Measurements from ENCODE around the gene FEZF2. TPM values are rescaled to one million over a fixed set of nuclear protein-coding genes. Genes with fewer than 3 reads are reported as not detected.
A peak's percentile ranks its signal among the peaks of the same experiment; 100 is the strongest.

FEZF2 gene
- total and polyA plus RNA-seq, 2 experiments from 2014 or later = not detected

DNA sequence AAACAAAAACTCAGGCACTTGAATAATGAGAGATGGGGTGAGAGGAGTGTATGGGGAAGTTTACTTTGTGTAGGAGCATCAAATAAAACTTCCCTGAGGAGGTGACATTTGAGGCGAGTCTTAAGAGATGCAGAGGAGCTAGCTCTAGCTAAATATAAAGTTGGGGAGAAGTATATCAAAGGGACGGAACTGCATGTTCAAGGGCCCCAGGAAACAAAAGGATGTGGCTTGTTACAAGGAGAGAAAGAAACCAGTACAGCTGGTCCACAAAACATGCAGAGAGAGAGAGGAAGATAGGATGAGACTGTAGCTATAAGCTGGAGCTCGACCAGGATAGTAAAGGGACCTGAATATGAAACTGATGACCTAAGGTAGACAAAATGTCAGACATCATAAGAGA is 17.6 kb downstream of the FEZF2 start:
- H4K20me1 ChIP-seq (ENCODE audit: insufficient read depth, poor library complexity, severe bottlenecking) = no peaks in the 10 kb centered on the region
- no peaks in the 10 kb centered on the region for H3K9me2 ChIP-seq (replicated peaks; ENCODE audit: insufficient read depth)
- H2AFZ ChIP-seq = no peak overlapping the region
- WGBS (ENCODE audit: low lambda C conversion rate, missing lambda C conversion rate) = 85% methylated on average over 3 of the region's 3 CpGs
- H3K9me3 ChIP-seq (ENCODE audit: low read depth) = no peaks in the 10 kb centered on the region
- H3K4me3 ChIP-seq = no peak overlapping the region
- DNase-seq (ENCODE audit: low spot score) = no peak
- H3K27ac ChIP-seq = no peak overlapping the region
- H3K36me3 ChIP-seq (replicated peaks; ENCODE audit: insufficient read depth, low read depth) = no peaks in the 10 kb centered on the region
- H3K79me2 ChIP-seq = no peaks in the 10 kb centered on the region
- TF ChIP-seq, protein P1, sequence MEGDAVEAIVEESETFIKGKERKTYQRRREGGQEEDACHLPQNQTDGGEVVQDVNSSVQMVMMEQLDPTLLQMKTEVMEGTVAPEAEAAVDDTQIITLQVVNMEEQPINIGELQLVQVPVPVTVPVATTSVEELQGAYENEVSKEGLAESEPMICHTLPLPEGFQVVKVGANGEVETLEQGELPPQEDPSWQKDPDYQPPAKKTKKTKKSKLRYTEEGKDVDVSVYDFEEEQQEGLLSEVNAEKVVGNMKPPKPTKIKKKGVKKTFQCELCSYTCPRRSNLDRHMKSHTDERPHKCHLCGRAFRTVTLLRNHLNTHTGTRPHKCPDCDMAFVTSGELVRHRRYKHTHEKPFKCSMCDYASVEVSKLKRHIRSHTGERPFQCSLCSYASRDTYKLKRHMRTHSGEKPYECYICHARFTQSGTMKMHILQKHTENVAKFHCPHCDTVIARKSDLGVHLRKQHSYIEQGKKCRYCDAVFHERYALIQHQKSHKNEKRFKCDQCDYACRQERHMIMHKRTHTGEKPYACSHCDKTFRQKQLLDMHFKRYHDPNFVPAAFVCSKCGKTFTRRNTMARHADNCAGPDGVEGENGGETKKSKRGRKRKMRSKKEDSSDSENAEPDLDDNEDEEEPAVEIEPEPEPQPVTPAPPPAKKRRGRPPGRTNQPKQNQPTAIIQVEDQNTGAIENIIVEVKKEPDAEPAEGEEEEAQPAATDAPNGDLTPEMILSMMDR (IDR thresholded peaks at IDR 0.05; ENCODE audit: poor library complexity) = no peak
- TF ChIP-seq EZH2phosphoT487 (IDR thresholded peaks at IDR 0.05; ENCODE audit: low read depth, severe bottlenecking, unreplicated experiment) (no peak), EZH2 (IDR thresholded peaks at IDR 0.05; ENCODE audit: borderline replicate concordance) (no peak)
- no peaks in the 10 kb centered on the region for H3K4me1 ChIP-seq (ENCODE audit: insufficient read depth)
- H3K27me3 ChIP-seq = peaks cover 53% of the 10 kb centered on the region
- no peak overlapping the region for H3K4me2 ChIP-seq

DNA sequence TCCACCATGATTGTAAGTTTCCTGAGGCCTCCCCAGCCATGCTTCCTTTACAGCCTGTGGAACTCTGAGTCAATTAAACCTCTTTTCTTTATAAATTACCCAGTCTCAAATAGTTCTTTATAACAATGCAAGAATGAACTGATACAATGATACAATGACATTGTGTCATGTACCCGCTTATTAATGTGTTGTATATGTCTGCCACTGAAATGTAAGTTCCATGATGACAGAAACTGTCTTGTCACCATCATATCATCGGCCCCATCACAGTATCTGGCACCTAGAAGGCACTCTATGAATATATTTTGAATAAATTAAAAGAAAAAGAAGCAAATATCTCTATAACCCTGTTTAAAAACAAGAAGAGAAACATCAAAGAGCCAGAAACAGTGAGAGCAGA is 29.6 kb downstream of the FEZF2 start:
- Histone ChIP-seq H3K4me1 (ENCODE audit: insufficient read depth) (no peaks in the 10 kb centered on the region), H3K9me3 (ENCODE audit: low read depth) (no peaks in the 10 kb centered on the region), H3K9me2 (replicated peaks; ENCODE audit: insufficient read depth) (no peaks in the 10 kb centered on the region), H3K27me3 (no peaks in the 10 kb centered on the region), H3K79me2 (no peaks in the 10 kb centered on the region), H3K4me3 (no peak overlapping the region), H4K20me1 (ENCODE audit: insufficient read depth, poor library complexity, severe bottlenecking) (no peaks in the 10 kb centered on the region), H3K4me2 (no peak overlapping the region), H3K36me3 (replicated peaks; ENCODE audit: insufficient read depth, low read depth) (no peaks in the 10 kb centered on the region), H3K27ac (no peak overlapping the region), H2AFZ (no peak overlapping the region)
- WGBS (ENCODE audit: low lambda C conversion rate, missing lambda C conversion rate) = 85% methylated on average over 2 of the region's 2 CpGs
- TF ChIP-seq, protein P1 (IDR thresholded peaks at IDR 0.05; ENCODE audit: poor library complexity) = no peak
- TF ChIP-seq EZH2phosphoT487 (IDR thresholded peaks at IDR 0.05; ENCODE audit: low read depth, severe bottlenecking, unreplicated experiment) = no peak
- no peak for TF ChIP-seq EZH2 (IDR thresholded peaks at IDR 0.05; ENCODE audit: borderline replicate concordance)
- DNase-seq (ENCODE audit: low spot score) = no peak

GRCh38 chr3:62335196-62335595 is 38.2 kb downstream of the FEZF2 start:
- Histone ChIP-seq H3K27me3 (peaks cover 9% of the 10 kb centered on the region), H3K9me3 (ENCODE audit: low read depth) (no peaks in the 10 kb centered on the region), H3K4me3 (no peak overlapping the region), H3K4me2 (no peak overlapping the region), H2AFZ (no peak overlapping the region), H3K9me2 (replicated peaks; ENCODE audit: insufficient read depth) (no peaks in the 10 kb centered on the region), H3K27ac (no peak overlapping the region), H3K36me3 (replicated peaks; ENCODE audit: insufficient read depth, low read depth) (no peaks in the 10 kb centered on the region), H3K4me1 (ENCODE audit: insufficient read depth) (no peaks in the 10 kb centered on the region), H4K20me1 (ENCODE audit: insufficient read depth, poor library complexity, severe bottlenecking) (no peaks in the 10 kb centered on the region), H3K79me2 (no peaks in the 10 kb centered on the region)
- TF ChIP-seq EZH2phosphoT487 (IDR thresholded peaks at IDR 0.05; ENCODE audit: low read depth, severe bottlenecking, unreplicated experiment) (no peak), EZH2 (IDR thresholded peaks at IDR 0.05; ENCODE audit: borderline replicate concordance) (no peak)
- TF ChIP-seq, protein P1 (IDR thresholded peaks at IDR 0.05; ENCODE audit: poor library complexity) = no peak
- no peak for DNase-seq (ENCODE audit: low spot score)
- WGBS (ENCODE audit: low lambda C conversion rate, missing lambda C conversion rate) = 86% methylated on average over 3 of the region's 3 CpGs

DNA sequence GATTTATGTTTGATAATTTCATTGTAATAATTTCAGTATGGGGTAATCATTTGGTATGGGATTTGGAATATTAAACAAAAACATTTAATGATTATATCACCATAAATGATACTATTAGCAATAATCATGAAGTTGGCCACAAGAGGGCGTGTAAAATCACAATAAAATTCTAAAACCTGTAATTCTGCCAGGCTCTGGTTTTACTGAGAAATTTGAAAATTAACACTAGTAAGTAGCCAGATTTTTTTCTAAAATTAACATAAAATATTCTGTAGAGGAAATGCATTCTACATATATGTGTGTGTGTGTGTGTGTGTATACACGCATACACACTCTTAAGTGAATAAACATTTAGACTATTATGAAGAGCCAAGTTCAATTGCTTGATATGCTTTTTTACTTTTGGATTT is 40.5 kb downstream of the FEZF2 start:
- no peaks in the 10 kb centered on the region for H4K20me1 ChIP-seq (ENCODE audit: insufficient read depth, poor library complexity, severe bottlenecking)
- H3K27ac ChIP-seq = no peak overlapping the region
- no peaks in the 10 kb centered on the region for H3K9me2 ChIP-seq (replicated peaks; ENCODE audit: insufficient read depth)
- no peaks in the 10 kb centered on the region for H3K4me1 ChIP-seq (ENCODE audit: insufficient read depth)
- no peak overlapping the region for H3K4me3 ChIP-seq
- no peaks in the 10 kb centered on the region for H3K79me2 ChIP-seq
- no peaks in the 10 kb centered on the region for H3K9me3 ChIP-seq (ENCODE audit: low read depth)
- no peak overlapping the region for H3K4me2 ChIP-seq
- DNase-seq (ENCODE audit: low spot score) = peak; percentile 48
- peaks cover 9% of the 10 kb centered on the region for H3K27me3 ChIP-seq
- no peak overlapping the region for H2AFZ ChIP-seq
- TF ChIP-seq EZH2 (IDR thresholded peaks at IDR 0.05; ENCODE audit: borderline replicate concordance) = no peak
- TF ChIP-seq, protein P1 (IDR thresholded peaks at IDR 0.05; ENCODE audit: poor library complexity) = peak; percentile 65
- H3K36me3 ChIP-seq (replicated peaks; ENCODE audit: insufficient read depth, low read depth) = no peaks in the 10 kb centered on the region
- WGBS (ENCODE audit: low lambda C conversion rate, missing lambda C conversion rate) = 53% methylated on average over 2 of the region's 2 CpGs
